Calu3 (cell line): ENCODE results near the gene AASDHPPT. TPM values are rescaled to one million over a fixed set of nuclear protein-coding genes. Genes with fewer than 3 reads are reported as not detected.

ENCODE experiments used
- BruUV-seq: library from RNA; stranded (reverse); fragments of 400-500 nt; replicated peaks from 2 replicates; lab custom pipeline; 2021; lab: Mats Ljungman, UMichigan
- CTCF ChIA-PET: fragments of 300-600 bp; sonication (Branson Sonifier 250); formaldehyde crosslinking; loops from one replicate; lab custom pipeline; 2022; ENCODE audit warnings: antibody characterized with exemption; lab: Charles Lee
- DNase-seq: peaks from one replicate; pipeline ENCODE4 v3.0.0; 2022
- H3K27ac Mint-ChIP-seq: one replicate; pipeline ENCODE4 v1.8.0; 2022; ENCODE audit warnings: mixed read lengths; ENCODE audit not compliant: unreplicated experiment
- H3K27me3 Mint-ChIP-seq: one replicate; pipeline ENCODE4 v1.8.0; 2022; ENCODE audit warnings: mixed read lengths; ENCODE audit not compliant: unreplicated experiment
- H3K36me3 Mint-ChIP-seq: one replicate; pipeline ENCODE4 v1.8.0; 2022; ENCODE audit warnings: mild to moderate bottlenecking, moderate library complexity, mixed read lengths; ENCODE audit not compliant: insufficient read depth, unreplicated experiment
- H3K4me1 Mint-ChIP-seq: one replicate; pipeline ENCODE4 v1.8.0; 2022; ENCODE audit warnings: mild to moderate bottlenecking, low read depth, mixed read lengths; ENCODE audit not compliant: unreplicated experiment
- H3K4me3 Mint-ChIP-seq: one replicate; pipeline ENCODE4 v1.8.0; 2022; ENCODE audit warnings: mild to moderate bottlenecking, low read depth, moderate library complexity, mixed read lengths; ENCODE audit not compliant: unreplicated experiment
- H3K9me3 Mint-ChIP-seq: one replicate; pipeline ENCODE4 v1.8.0; 2022; ENCODE audit warnings: low read depth, mixed read lengths; ENCODE audit not compliant: unreplicated experiment
- CTCF ChIP-seq: fragments of 200-600 bp; IDR thresholded peaks from one replicate; pipeline ENCODE4 v1.8.0; 2022; ENCODE audit warnings: antibody characterized with exemption; ENCODE audit not compliant: unreplicated experiment
- intact Hi-C: fragments of 100-400 bp; cut with micrococcal nuclease; formaldehyde crosslinking; loops from one replicate; pipeline ENCODE4 v1.10.0; 2022; ENCODE audit not compliant: unreplicated experiment
- total RNA-seq: library from RNA; stranded (reverse); gene quantifications from 2 replicates; pipeline ENCODE4 v1.2.3, GENCODE V29; 2022

Gene AASDHPPT
- total RNA-seq, 1 experiment from 2014 or later: 24.9 TPM

- DNase-seq: no peak
- CTCF ChIA-PET: no interaction called here
- intact Hi-C loops: no loop called here
- peaks cover 7% of the 10 kb centered on the region for H3K9me3 Mint-ChIP-seq
- no peaks in the 10 kb centered on the region for H3K27me3 Mint-ChIP-seq
- H3K36me3 Mint-ChIP-seq: no peaks in the 10 kb centered on the region
- TF ChIP-seq CTCF: no peak
- no peak overlapping the region for H3K4me3 Mint-ChIP-seq
- no TSS peak for BruUV-seq
- no peak overlapping the region for H3K27ac Mint-ChIP-seq
- H3K4me1 Mint-ChIP-seq: no peaks in the 10 kb centered on the region
Observed at GRCh38 chr11:106137758-106138157, 60.3 kb downstream of the AASDHPPT start.

Other genes starting within 250 kb of the AASDHPPT start
- gene MSANTD4, start 55.4 kb upstream of the AASDHPPT start, total RNA-seq: 14.1 and 15.5 TPM in 2 replicates
- 5.0 and 7.1 TPM in 2 replicates for gene KBTBD3, start 315 bp upstream of the AASDHPPT start, total RNA-seq